ENCODE data around the gene KPNA5. TPM values are rescaled to one million over a fixed set of nuclear protein-coding genes. Genes with fewer than 3 reads are reported as not detected.
A peak's percentile ranks its signal among the peaks of the same experiment; 100 is the strongest.

Gene KPNA5
- total and polyA plus RNA-seq, 3 donors from 2014 or later = 23.4 to 50.3 (median 32.8) TPM

DNA sequence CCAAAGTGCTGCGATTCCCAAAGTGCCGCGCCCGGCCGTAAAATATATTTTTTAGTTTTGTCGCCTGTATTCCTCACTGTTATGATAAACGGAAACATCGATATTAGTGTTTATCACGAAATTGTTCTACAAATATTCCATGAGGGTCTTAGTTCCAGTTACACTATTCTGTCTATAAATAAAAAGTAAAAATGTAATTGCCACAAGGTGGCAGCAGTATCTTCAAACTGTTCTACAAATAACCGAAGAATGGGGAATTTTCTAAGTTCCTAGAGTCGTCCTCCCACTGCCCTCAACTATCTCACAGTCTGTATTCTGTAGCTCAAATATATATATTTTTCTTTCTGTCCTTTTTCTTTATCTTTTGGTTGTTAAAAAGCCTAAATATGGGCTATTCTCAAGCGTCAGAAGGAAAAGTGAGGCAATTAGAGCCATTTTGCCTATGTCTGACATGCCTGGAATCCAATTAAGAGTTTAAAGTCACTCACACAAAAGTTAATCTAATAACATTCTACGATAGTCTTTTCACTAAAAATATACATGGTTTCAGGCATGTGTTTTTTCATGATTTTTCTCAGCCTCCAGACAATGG is 98.7 kb downstream of the KPNA5 start:
- no peaks in the 10 kb centered on the region for H3K9me3 ChIP-seq
- H3K27ac ChIP-seq = no peak overlapping the region
- H3K27me3 ChIP-seq = no peaks in the 10 kb centered on the region
- intact Hi-C loops (cut with DNase I; ENCODE audit: low total_unique reads) = no loop called here
- no peaks in the 10 kb centered on the region for H3K36me3 ChIP-seq (ENCODE audit: low read depth, missing control alignments)
- no peak for DNase-seq
- TF ChIP-seq, protein P1, sequence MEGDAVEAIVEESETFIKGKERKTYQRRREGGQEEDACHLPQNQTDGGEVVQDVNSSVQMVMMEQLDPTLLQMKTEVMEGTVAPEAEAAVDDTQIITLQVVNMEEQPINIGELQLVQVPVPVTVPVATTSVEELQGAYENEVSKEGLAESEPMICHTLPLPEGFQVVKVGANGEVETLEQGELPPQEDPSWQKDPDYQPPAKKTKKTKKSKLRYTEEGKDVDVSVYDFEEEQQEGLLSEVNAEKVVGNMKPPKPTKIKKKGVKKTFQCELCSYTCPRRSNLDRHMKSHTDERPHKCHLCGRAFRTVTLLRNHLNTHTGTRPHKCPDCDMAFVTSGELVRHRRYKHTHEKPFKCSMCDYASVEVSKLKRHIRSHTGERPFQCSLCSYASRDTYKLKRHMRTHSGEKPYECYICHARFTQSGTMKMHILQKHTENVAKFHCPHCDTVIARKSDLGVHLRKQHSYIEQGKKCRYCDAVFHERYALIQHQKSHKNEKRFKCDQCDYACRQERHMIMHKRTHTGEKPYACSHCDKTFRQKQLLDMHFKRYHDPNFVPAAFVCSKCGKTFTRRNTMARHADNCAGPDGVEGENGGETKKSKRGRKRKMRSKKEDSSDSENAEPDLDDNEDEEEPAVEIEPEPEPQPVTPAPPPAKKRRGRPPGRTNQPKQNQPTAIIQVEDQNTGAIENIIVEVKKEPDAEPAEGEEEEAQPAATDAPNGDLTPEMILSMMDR (IDR thresholded peaks at IDR 0.05) = peak in 2 of 3 experiments; percentile 18 to 53
- no peak for TF ChIP-seq POLR2A (IDR thresholded peaks at IDR 0.05)
- no peak overlapping the region for H3K4me3 ChIP-seq
- WGBS, 2 donors = 10 to 17% methylated on average over 13 of the region's 13 CpGs
- no peaks in the 10 kb centered on the region for H3K4me1 ChIP-seq

DNA sequence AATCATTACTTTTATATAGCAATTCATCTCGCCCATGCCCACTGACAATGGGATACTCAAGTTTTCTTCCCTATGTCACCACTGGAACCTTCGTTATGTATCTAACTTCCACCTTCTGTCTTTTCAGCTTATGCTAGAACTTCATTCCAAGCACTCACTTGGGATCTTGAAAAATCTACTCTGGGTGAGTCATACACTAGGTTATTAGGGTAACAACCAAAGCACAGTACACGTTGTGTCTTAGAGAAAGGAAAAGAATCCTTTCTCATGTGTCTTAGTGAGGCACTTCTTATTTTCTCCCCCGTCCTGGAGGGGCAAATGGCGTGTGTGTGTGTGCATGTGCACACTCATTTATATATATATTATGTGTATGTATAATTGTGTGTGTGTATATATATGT is 102.8 kb downstream of the KPNA5 start:
- TF ChIP-seq, protein P1 (IDR thresholded peaks at IDR 0.05) = no peak
- TF ChIP-seq POLR2A (IDR thresholded peaks at IDR 0.05) = no peak
- no peaks in the 10 kb centered on the region for H3K36me3 ChIP-seq (ENCODE audit: low read depth, missing control alignments)
- no peak overlapping the region for H3K4me3 ChIP-seq
- no peaks in the 10 kb centered on the region for H3K9me3 ChIP-seq
- intact Hi-C loops (cut with DNase I; ENCODE audit: low total_unique reads) = no loop called here
- H3K4me1 ChIP-seq = no peaks in the 10 kb centered on the region
- no peaks in the 10 kb centered on the region for H3K27me3 ChIP-seq
- H3K27ac ChIP-seq = no peak overlapping the region
- 71 to 78% methylated on average over 5 of the region's 5 CpGs for WGBS, 2 donors
- no peak for DNase-seq

Other genes with a start within 250 kb of the KPNA5 start
- 10 to 100 TPM in 1 of 2 donors, 1 to 10 TPM in 1; 9.7 to 10.4 TPM for gene CALHM6, start 219.8 kb upstream of the KPNA5 start, total RNA-seq
- 15.7 TPM for gene CALHM6, start 219.8 kb upstream of the KPNA5 start, polyA plus RNA-seq (ENCODE audit: insufficient read depth, low read depth, low replicate concordance)
- 1 to 10 TPM; 2.0 TPM for gene CALHM5, start 169.6 kb upstream of the KPNA5 start, total RNA-seq
- 1.5 TPM for gene CALHM5, start 169.6 kb upstream of the KPNA5 start, polyA plus RNA-seq (ENCODE audit: insufficient read depth, low read depth, low replicate concordance)
- gene TRAPPC3L, start 135.5 kb upstream of the KPNA5 start, total RNA-seq = under 1 TPM in 1 of 2 donors, not detected in 1; 0.39 TPM
- gene TRAPPC3L, start 135.5 kb upstream of the KPNA5 start, polyA plus RNA-seq (ENCODE audit: insufficient read depth, low read depth, low replicate concordance) = 0.37 TPM
- gene CALHM4, start 127.5 kb upstream of the KPNA5 start, total RNA-seq = under 1 TPM in 1 of 2 donors, not detected in 1; 0.25 TPM
- 1.2 TPM for gene CALHM4, start 127.5 kb upstream of the KPNA5 start, polyA plus RNA-seq (ENCODE audit: insufficient read depth, low read depth, low replicate concordance)
- 10 to 100 TPM; 20.5 to 27.8 TPM for gene RWDD1, start 109.7 kb upstream of the KPNA5 start, total RNA-seq
- gene RWDD1, start 109.7 kb upstream of the KPNA5 start, polyA plus RNA-seq (ENCODE audit: insufficient read depth, low read depth, low replicate concordance) = 15.6 TPM
- 1 to 10 TPM; 2.1 to 5.2 TPM for gene RSPH4A, start 64.7 kb upstream of the KPNA5 start, total RNA-seq
- gene RSPH4A, start 64.7 kb upstream of the KPNA5 start, polyA plus RNA-seq (ENCODE audit: insufficient read depth, low read depth, low replicate concordance) = 8.1 TPM
- gene ZUP1, start 12.4 kb upstream of the KPNA5 start, total RNA-seq = 10 to 100 TPM; 11.8 to 13.6 TPM
- 8.5 TPM for gene ZUP1, start 12.4 kb upstream of the KPNA5 start, polyA plus RNA-seq (ENCODE audit: insufficient read depth, low read depth, low replicate concordance)
- gene FAM162B, start 84.5 kb downstream of the KPNA5 start, total RNA-seq = 1 to 10 TPM; 3.2 to 5.4 TPM
- gene FAM162B, start 84.5 kb downstream of the KPNA5 start, polyA plus RNA-seq (ENCODE audit: insufficient read depth, low read depth, low replicate concordance) = 9.4 TPM
- under 1 TPM in 1 of 2 donors, not detected in 1; 0.16 TPM for gene GPRC6A, start 147.9 kb downstream of the KPNA5 start, total RNA-seq
- gene GPRC6A, start 147.9 kb downstream of the KPNA5 start, polyA plus RNA-seq (ENCODE audit: insufficient read depth, low read depth, low replicate concordance) = not detected
- under 1 TPM; 0.93 to 0.94 TPM for gene RFX6, start 196.0 kb downstream of the KPNA5 start, total RNA-seq
- gene RFX6, start 196.0 kb downstream of the KPNA5 start, polyA plus RNA-seq (ENCODE audit: insufficient read depth, low read depth, low replicate concordance) = 0.99 TPM

Measured in testis (tissue), 3 donors.